Inflammatory macrophage (primary cell): ENCODE measurements around the gene ITGA8.

Source experiments
- DNase-seq, 2 donors: peaks; one replicate each; pipeline ENCODE4 v3.0.0-alpha.2; 2020 to 2022

The ITGA8 gene

DNA sequence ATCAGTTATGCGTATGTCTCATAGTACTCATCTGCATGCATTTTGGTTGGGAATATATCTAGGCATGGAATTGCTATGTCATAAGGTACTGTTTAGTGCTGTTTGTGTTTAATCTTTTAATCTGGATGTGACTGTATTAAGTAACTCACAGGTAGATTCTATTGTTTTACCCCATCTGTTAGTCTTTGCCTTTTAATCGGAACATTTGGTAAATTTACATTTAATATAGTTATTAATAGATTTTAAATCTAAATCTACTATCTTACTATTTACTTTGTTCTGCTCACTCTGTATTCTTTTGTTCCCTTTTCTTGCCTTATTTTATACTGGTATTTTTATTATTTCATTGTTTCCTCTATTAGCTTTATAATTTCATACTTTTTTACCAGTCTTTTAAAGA lies 10.6 kb upstream of the ITGA8 start:
- no peak for DNase-seq

DNA sequence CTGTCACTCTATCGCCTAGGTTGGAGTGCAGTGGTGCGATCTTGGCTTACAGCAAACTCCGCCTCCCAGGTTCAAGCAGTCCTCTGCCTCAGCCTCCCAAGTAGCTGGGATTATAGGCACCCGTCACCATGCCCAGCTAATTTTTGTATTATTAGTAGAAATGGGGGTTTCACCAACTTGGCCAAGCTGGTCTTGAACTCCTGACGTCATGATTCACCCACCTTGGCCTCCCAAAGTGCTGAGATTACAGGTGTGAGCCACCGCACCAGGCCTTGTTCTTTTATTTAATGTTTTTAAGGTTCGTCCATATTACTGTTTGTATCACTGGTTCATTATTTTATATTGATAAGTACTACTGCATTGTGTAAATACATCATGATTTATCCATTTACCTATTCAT lies 10.2 kb upstream of the ITGA8 start:
- DNase-seq, result no peak

DNA sequence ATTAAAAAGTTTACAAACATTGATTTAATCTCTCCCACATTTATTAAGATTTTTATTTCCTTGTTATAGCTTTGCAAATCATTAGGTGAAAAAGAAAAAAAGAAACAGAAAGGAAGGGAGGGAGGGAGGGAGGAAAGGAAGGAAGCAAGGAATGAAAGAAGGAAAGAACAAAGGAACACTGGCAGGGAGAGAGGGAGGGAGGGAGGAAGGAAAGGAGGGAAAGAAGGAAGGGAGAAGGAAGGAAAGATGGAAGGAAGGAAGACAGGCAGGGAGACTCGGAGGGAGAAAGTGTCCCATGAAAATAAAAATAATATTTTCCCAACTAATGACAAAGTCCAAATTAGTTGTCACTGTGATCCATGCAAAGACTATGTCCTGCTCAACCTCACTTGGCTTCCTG lies 6.3 kb upstream of the ITGA8 start:
- DNase-seq, result no peak

DNA sequence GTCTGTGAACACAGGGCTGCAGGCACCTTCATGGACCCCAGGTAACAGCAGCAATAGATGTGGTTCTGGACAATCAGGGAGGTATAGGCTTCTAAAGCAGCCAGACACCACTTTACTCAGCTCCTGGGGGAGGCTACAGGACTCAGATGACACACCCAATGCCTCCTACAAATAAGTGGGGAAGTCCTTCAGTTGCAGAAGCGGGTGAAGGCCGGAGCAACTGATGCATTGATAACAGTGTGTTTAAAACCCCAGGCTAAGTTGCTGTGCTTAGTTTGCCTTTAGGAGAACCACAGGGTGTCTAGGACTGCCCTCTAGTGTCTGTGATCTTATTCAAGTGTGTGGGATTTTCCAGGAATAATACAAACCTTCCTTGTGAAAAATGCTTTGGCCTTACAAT lies 5.9 kb upstream of the ITGA8 start:
- peak in 1 of 2 donors; percentile 35 for DNase-seq

DNA sequence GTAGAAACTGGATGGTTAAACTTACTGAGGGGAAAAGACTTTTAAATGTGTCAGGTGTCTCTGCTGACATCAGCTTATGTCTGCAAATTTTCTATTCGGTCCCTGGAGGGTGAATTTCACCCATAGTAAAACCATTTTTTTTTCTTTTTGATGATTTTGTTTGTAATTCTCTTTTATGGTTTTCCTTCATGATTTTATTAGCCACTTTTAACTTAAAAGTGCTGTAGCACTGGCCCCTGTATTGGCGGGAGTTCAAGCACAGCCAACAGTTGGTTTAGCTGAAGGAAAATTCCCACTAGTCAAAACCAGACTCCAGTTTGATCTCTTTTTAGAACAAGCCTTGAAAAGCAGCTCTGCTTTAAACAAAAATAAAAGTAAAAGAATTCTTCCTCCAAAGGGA lies 5.0 kb upstream of the ITGA8 start:
- no peak for DNase-seq

DNA sequence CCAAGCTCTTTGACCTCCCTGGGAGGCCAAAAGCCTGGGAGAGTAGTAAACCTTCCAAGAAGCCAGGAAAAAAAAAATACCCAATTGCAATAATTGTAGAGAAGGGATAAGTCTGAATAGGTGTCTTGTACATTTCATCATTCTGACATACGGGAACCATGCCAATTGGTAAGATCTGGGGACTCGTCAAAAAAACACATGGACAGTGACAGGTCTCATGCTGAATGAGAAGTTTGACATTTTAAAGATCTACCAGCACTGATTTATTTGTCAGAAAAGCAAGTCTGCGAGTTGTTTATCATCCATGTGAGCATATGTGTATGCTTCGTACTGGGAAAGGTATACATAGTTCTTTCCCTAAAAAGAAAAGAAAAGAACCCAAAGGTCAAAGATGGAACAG lies 4.1 kb upstream of the ITGA8 start:
- no peak for DNase-seq

DNA sequence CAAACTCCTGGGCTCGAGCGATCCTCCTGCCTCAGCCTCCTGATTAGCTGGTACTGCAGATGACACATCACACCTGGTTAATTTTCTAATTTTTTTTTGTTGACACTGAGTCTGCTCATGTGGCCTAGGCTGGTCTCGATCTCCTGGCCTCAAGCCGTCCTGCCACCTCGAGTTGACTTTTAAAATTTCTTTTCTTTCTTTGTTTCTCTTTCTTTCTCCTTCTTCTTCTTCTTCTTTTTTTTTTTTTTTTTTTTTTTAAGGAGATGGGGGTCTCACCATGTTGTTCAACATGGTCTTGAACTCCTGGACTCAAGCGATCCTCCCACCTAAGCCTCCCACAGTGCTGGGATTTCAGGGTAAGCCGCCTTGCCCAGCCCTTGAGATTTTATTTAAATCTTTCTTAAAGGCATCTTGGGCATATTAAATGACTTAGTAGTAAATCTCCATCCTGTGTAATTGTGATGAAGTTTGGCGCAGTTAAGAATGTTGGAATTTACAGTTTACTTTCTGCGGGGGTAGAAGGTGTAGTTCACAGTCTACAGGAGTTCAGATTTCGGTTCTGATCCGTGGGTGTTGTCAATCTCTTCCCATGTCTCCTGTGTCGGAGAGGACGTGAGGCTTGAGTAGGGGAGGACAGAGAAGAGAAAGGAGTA lies 1.0 kb upstream of the ITGA8 start:
- no peak for DNase-seq

DNA sequence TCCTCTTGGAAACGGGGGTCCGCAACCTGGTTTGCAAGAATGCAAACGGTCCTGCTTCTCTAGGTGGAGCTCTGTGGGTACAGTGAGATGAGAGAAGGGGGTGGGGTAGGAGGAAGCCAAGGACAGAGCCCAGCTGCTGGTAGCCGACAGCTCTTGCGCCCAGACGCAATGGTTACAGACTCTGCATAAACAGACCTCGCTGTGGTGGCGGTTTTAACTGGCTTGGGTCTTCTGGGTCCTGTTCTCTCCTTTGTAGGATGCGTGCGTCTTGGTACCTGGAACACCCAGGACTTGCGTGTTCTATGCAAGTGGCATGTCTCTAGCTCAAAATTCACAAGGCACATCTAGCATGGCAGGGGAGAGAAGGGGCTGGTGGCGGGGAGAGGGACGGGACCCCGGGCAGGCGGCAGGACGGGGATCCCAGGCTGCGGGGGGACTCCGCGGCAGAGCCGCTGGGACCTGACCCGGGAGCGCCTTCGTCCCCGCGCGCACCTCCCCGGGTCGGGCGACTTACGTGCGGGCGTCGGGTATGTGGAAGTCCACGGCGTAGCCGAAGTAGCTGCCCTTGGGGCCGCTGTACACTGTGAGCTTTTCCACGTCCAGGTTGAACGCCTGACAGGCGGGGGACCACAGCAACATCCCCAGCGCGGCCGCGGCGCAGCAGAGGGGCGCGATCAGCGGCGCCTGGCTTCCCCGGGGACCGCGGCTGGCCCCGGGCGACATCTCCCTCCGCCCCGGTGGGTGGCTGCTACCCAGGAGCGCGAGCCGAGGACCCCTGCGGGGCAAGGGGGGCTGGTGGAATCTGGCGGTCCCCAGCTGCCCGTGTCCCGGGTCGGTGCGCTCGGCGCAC lies 448 bp downstream of the ITGA8 start:
- DNase-seq, result no peak

DNA sequence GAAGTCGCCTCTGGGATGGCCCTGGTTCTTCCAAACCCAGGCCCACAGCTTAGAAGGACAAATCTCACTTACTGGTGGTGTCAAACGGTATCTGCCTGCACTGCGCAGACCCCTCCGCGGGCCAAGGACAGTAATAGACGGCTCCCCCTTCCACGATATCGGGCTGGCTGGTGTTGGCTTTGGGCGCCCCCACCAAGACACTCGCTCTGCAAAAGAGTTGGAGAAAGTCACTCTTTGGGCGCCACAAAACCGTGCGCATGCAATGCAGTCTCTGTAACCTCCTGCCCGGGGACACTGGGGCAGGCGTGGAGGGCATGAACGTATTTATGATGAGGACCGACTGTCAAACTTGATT lies 1.1 kb downstream of the ITGA8 start:
- no peak for DNase-seq

DNA sequence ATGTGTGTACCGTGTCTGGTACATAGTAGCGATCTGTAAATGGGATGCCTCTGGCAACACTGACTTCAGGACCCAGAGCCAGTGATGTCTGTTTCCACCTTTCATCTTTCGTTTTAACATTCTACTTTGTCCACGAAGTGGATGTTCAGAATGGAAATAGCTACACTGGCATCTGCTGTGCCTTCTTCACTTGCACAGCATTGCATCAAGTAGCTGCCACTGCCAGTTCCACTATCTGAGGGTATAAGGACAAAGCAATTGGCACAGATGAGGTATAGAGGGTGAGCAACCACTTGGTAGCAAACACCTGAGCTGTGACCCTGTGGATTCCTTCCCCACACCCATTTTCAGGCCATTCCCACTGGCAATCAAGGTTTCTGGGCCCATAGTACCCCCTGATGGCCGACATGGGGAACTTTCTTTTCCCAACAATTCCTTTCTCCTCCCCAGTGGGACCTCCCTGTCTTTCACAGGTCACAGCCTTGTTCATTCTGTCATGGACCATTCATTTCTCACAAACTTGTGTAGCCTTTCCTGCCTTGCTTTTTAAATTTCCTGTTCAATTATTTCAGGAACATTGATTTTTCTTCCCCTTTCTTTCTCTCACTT lies 4.0 kb downstream of the ITGA8 start:
- no peak for DNase-seq

DNA sequence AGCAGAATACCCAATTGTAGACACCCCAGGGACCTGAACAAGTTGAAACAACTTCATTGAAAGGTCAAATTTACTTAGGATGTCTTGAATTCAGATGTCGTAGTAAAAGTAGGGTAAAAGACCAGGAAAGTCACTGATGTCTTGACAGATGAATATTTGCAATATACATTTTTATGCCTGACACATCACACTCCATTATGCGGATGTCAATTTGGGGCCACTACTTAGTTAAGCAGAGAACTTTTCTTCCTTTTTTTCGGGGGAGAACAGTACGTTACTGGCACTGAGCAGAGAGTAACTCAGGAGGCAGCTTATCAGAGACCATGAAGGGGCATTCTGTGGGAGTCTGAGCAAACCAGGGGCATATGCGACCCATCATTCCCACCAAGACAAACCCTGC lies 4.9 kb downstream of the ITGA8 start:
- no peak for DNase-seq

DNA sequence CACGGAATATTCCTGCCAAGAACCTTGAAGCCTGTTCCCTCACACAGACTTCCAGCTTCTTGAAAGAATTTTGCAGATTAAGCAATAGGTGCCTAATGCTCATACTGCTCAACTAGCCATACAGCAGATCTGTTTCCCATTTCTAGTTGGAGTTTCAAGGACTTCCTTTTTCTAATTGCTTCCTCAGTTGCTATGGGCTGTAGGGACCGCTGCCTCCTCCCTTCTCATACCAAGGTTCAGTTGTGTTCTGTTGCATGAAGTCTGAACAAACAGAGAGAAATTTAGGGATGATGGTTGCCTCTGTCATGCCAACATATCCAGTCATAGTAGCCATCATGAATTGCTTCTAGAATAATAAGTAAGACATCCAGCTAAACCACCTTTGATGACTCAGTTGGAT lies 6.8 kb downstream of the ITGA8 start:
- peak; percentile 15 to 25 for DNase-seq

DNA sequence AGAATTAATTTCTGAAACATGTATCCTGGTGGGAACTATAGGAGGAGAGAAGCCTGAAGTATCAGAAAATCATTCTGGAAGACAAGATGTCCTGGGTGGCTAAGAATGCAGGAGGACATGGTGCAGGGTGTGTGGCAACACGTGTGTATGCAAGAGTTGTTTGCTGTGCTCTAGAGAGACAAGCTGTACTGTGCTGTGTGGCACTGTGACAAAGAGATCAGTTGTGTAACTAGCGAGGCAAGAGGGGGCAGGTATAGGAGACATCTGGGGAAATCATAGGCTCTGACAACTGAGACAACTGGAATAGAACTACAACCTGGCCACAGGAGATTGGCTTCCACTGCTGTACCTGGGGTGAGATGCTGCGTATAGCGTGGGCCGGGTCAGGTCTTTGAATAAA lies 9.3 kb downstream of the ITGA8 start:
- no peak for DNase-seq

DNA sequence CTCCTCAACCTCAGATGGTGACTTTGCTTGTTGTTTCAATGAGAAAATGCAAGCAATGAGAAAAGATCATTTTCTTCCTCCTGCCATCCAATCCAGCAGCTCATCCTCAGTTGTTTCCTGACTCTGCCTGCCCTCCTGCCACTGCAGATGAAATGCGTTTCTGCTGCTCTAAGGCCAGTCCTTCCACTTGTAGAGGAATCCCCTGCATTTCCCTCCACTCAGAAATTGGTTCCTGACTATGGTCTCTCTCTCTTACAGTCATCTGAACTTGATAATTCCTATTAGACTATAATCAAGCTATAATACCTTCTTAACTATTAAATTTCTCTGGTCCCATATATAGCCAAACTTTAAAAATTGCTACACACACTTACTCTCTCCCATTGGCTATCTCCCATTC lies 14.4 kb downstream of the ITGA8 start:
- DNase-seq, result no peak

DNA sequence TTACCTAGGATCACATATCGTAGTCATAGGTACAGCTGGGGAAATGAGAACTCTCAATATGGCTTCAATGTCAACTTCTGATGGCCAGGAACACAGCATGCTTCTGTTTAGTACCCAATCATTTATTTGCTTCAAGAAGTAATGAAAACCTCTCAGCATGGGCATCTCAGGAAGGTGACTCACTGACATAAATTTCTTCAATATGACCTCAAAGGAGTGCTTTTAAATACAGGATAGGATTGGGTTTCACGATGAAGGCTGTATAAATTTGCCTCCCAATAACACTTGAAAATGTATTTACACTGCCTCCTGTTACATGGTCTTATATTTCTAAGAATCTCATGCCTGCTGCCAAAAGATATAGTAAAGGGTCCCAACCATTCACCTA lies 15.1 kb downstream of the ITGA8 start:
- no peak for DNase-seq

DNA sequence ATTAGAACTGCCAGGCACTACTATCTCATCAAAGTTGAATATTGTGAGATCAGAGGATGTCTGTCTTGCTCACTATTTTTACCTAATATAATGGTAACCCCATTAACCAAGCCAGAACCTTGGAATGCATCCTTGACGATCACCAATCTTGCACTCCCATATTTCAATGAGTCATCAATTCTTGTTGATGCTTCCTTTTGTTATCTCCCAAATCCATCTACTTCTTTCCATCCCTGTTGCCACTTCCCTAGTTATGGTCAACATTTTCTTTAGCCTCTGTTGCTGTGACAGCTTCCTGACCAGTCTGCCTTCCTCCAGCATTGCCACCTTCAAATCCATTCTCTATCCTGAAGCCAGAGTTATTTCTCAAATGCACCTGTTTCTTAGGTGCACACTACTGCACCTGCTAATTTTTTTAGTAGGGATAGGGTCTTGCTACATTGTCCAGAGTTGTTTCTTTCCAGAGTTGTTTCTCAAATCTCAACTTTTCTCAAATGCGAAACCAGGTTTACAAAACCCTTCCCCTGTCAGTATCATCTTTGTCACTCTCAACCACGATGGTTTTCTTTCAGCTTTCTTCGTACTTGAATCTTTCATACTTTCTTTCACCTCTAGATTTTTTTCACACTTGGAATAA lies 15.7 kb downstream of the ITGA8 start:
- DNase-seq, result no peak

DNA sequence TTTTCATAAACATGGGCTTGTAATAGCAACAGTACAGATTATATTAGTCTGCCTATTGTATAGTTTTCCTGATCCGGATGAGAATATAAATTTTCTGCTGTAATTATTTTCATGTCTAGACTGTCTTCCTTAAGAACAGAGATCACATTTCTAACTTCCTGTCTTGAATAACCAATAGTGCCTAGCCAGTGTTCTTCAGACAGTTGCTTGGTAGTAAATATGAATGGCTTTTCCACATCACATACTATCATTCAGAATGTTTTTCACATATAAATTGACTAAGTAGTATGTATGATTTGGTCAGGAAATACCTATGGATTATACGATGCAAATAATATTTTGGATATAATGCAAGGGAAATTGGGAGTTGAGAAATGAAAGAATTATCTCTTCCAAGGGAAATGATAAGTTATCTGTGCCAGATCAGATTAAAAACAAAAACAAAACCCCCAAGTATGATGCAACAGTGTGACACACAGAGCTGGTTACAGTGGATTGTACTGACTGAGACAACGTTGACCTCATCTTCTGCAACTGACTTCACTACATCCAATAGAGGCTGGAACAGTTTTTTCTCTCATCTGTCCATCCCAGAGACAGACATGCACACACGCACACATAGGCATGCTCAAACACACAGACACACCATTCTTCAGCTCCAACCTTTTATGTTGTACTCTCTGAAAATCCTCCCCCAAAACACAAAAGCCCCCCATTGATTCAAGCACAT lies 16.4 kb downstream of the ITGA8 start:
- DNase-seq, result no peak

DNA sequence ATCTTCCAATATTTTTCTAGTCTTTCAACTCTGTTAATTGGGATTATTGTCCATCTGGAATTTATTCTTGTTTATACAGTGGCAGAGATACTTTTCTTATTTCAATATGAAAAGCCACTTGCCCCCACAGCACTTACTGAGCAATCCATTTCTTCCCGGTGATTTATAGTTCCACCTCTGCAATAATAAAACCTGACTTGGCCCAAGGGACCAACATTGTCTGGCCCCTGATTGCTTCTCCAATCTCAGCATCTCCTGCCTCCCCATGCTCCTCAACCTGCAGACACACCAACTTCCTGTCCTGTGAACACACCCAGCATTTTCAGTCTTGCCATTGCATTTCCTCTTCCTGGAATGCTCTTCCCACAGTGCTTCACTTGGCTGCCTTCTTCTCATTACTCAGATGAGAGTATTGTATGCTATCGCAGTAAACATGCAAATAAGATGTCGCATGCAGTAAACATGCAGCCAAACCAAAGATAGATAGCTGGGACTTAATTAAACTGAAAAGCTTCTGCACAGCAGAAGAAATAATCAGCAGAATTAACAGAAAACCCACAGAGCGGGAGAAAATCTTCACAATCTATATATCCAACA lies 19.5 kb downstream of the ITGA8 start:
- no peak for DNase-seq

DNA sequence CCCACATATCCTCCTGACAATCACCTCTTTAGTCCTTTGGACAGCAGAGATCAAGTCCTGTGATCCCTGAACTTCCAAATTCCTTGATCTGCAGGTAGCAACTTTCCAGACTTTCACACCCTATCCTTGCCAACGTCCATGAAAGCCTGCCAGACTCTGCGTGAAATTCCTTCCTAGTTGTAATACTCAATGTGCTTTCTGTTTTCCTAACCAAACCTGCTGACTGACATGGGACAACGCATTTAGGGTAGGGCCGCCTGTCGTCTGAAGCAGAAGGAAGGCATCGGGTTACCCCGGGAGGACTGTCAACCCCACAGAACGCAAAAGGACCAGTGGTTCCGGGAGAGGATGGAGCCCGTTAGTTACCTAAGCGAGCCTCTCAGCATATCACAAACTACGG lies 23.9 kb downstream of the ITGA8 start:
- no peak for DNase-seq

DNA sequence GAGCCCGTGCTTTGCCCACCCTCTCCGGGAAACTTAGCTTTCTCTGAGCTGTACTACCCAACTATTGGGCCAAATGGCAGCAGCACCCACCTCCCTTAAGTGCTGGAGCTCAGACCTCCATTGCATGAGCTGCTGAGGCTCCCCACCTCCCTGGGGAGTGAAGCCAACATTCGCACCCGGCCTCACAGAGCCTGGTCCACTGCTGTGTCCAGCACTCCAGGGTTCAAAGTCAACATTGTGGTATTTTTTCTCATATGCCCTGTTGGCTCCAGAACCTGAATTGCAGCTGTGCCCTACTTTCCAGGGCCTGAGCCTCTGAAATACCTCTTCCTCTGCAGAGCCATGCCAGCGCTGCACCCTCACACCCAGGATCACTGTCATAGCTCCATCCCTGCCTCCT lies 29.7 kb downstream of the ITGA8 start:
- no peak for DNase-seq

DNA sequence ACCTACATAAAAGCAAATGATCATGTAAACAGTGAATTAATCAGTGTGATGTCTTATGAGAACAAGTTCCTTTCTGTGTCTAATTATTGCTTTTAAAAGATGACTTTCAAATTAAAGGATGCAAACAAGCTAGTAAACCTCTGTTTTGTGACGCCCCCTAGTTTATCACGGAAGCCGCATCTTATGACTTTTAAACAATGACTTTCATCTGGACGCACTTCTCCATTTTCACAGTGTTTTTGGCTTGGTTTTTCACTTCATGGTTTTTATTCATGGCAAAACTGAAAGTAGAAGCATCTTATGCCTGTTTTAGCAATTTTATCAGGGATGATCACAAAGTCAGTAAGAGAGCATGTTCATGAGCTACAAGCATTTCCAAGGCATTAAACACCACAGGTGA lies 35.0 kb downstream of the ITGA8 start:
- DNase-seq, result no peak

DNA sequence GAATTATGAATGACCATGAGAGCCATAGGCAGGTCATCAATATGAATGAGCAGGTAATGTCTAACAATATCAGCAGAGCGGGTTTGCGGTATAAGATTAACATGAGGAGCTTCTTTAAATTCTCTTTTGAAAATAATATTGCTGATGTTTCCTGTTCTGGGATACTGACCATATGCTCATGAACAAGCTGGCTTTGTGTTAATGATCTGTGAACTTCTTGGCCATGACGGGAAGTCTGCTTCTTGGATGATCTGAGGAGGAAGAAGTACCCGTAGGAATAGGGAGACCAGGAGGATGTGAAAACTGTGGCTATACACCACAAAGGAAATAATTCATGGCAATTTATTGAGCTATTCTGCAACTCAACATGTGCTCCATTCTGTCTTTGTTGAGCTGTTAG lies 38.6 kb downstream of the ITGA8 start:
- no peak for DNase-seq

DNA sequence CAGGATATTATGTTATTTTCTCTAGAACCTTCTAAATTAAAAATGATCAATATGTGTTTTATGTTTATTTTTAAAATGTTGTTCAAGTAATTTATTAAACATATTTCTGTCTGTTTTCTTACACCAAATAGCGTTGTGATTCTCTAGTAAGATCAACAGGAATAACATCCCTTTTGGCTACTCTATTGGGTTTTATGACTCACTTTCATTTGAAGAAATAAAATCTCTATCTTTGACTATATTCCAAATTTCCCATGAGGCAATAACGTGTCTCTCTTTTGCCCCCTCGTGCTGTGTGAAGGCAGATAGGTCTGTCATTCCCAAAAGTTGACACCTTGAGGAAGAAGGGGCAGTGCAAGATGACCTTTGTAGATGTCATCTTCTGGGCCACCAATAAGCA lies 40.9 kb downstream of the ITGA8 start:
- DNase-seq, result no peak
